Right ventricle myocardium superior (tissue), 1 donor: ENCODE measurements around the gene FADS1. TPM values are rescaled to one million over a fixed set of nuclear protein-coding genes. Genes with fewer than 3 reads are reported as not detected.

ENCODE experiments used
- ATAC-seq: fragments of 200-7000 bp; cut with Tn5 transposase; one replicate; pipeline ENCODE4 v1.9.1; 2020; ENCODE audit warnings: mild to moderate bottlenecking; ENCODE audit not compliant: poor library complexity
- DNase-seq: peaks from one replicate; pipeline ENCODE4 v3.0.0-alpha.2; 2020
- intact Hi-C: fragments of 100-400 bp; cut with DNase I; formaldehyde crosslinking; loops from one replicate; pipeline ENCODE4 v1.11.2; 2022
- total RNA-seq: library from RNA; stranded (reverse); fragmentation: NEBNext Ultra II Directional; extraction: Animal tissue kit (Norgen Biotek cat#: 25700); gene quantifications from one replicate; pipeline ENCODE4 v1.2.1, GENCODE V29; 2021
- donor health status: DM: no; HTN: yes; CAD: no; lungs with severe emphysema.

Gene FADS1
- total RNA-seq, 1 donor from 2014 or later, result 21.3 TPM

DNA sequence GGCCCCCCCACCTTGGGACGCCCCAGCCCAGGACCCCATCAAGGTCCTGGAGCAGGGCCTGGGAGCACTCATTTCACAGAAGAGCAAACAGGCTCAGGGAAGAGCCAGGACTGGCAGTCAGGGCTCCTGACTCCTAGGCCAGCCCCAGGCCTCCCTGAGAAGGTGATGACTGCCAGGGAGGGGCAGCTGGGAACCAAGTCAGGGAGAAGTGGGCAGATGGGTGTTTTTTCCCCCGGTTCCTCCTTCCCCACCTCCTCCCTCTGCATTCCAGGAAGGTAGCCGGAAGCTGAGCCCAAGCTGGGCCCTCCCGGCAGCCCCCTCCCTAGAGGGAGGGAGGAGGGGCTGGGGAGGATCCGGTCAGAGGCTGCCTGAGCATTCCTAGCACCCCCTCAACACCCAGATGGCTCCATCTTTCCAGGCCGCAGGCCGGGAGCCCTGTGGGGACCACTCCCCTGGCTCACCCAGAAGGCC is 44.8 kb downstream of the FADS1 start:
- no peak for ATAC-seq
- no peak for DNase-seq

DNA sequence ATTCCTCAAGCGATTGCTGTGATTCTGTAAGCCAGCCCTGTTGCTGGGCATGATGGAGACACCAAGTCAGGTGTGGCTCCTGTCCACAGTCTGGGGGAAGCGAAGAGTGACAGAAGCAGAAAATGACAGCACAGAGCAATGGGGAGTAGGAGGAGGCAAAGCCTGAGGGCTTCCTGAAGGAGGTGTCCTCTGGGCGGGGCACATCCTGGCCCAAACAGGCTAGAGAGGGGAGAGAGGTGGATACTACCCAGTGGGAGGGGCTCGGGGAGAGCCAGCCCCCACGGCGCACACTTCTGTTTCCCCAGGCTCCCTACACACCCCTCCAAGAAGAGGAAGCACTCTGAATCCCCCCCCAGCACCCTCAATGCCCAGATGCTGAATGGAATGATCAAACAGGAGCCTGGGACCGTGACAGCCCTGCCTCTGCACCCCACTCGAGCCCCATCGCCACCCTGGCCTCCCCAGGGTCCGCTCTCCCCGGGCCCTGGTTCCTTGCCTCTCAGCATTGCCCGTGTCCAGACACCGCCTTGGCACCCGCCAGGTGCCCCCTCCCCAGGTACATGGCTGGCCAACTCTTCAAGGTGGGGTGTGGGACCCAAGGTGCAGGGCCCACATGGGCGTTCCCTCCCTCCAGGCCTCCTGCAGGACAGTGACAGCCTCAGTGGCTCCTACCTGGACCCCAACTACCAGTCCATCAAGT is 45.5 kb downstream of the FADS1 start:
- intact Hi-C loops, result no loop called here
- ATAC-seq, result no peak

More for the DNA sequence above, 44.8 kb downstream of the FADS1 start:
- intact Hi-C loops, result no loop called here

DNA sequence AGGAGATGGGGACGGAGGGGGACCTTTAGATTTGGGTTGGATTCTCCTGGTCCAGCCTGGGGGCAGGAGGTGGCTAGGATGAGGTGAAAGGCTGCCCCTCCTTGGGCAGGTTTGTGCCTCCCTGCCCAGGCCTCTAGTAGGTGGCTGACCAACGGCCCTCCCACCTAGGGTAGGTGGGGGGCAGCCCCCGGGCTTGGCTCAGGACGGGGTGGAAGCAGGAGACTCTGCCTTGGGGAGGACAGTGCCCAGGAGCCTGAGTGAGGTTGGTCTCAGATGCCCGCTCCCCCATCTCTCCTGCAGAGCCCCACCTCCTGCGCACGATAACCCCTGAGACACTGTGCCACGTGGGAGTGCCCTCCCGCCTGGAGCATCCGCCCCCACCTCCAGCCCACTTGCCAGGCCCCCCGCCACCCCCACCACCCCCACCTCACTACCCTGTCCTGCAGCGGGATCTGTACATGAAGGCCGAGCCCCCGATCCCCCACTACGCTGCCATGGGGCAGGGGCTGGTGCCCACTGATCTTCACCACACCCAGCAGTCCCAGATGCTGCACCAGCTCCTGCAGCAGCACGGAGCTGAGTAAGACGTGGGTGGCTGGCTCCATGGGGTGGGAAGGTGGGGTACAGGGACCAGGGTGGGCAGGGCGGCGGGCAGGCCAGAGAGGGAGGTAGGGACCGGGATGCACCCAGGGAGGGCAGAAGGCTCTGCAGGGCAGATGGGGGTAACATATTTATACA is 46.7 kb downstream of the FADS1 start:
- DNase-seq (no peak), ATAC-seq (no peak)
- intact Hi-C loops, result no loop called here

More for the DNA sequence above, 45.5 kb downstream of the FADS1 start:
- no peak for DNase-seq

DNA sequence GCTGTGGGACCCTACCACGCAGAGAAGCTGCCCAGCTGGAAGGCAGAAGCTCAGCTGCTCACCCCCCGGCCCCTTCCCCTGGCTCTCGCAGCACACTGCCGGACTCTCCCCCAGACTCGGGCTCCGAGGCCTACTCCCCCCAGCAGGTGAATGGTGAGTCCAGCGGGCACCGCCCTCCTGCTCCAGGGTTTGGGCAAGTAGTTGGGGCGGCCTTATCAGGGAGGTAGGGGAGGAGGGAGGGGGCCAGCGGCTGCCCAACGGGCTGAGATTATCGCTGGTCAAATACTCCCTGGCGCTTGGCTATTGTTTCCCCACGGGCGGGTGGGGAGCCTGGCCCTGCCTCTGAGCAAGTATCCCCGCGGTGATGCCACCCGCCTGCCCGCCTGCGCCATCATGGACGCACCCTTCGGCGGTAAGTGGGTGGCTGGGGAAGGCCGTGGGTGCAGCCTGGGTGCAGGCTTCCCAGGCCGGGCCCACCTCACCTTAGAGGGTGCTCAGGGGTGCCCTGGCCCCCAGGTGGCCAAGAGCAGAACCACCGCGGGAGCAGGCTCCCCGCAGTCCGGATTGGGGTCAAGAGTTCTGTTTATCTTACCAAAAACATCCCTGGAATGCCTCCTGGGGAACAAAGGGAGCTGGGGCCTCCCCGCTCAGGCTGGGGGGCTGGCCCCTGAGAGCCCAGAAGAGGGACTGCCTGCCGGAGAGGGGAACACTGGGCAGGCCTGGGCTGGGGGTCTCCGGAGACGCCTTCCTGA is 47.5 kb downstream of the FADS1 start:
- intact Hi-C loops, result no loop called here
- ATAC-seq, result no peak
- DNase-seq, result no peak

DNA sequence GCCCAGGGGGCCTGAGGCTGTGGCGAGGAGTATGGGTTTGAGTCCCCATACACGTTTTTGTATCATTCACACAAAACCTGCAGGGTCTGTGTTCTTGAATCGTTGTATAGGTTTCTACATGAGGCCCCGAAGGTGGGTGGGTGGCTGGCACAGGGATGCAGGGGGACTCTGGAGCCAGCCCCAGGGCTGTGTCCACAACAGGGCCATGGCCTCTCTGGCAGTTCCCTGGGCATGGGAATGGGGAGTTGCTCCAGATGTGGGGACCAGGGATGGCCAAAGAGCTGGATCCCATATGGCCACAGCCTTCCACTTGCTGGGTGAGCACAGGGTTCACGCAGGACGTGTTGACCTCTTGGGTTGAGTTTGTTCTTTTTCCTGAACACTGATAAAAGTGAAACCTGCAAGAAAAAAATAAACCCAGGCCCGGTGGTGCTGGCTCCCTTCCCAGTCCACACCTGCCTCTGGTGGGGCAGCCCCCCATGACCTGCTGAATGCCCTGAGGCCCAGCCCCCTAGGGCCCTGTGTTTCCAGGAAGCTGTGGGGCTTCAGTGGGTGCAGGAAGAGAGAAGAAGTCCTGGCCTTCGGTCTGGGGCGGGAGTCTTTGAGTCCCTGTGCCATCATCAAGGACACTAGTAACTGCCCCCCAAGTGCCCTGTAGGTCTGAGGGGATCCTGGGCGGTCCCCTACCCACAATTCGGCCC is 48.3 kb downstream of the FADS1 start:
- ATAC-seq (no peak), DNase-seq (no peak)
- intact Hi-C loops, result no loop called here

DNA sequence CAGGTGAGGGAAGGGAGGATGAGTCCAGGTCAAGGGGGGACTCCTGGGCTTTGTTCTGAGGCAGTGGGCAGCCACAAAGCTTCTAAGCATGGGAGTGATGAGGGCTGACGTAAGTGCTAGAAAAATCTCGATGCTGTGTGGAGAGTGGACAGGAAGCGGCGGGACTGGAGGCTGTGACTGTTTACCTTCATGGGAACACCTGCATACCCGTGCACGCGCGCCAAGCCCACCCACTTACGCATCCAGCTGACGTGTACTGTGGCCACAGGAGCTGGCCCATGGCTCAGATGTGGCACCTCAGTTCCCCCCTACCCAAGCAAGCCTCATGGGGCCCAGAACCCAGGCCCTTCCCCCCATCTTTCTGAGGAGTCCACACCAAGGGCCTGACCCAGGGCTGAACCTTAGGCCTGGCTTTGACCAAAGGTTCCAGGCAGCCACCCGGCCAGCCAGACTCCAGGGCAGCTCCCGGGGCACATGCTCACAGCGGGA is 50.4 kb downstream of the FADS1 start:
- no peak for ATAC-seq
- no peak for DNase-seq
- intact Hi-C loops, result no loop called here

DNA sequence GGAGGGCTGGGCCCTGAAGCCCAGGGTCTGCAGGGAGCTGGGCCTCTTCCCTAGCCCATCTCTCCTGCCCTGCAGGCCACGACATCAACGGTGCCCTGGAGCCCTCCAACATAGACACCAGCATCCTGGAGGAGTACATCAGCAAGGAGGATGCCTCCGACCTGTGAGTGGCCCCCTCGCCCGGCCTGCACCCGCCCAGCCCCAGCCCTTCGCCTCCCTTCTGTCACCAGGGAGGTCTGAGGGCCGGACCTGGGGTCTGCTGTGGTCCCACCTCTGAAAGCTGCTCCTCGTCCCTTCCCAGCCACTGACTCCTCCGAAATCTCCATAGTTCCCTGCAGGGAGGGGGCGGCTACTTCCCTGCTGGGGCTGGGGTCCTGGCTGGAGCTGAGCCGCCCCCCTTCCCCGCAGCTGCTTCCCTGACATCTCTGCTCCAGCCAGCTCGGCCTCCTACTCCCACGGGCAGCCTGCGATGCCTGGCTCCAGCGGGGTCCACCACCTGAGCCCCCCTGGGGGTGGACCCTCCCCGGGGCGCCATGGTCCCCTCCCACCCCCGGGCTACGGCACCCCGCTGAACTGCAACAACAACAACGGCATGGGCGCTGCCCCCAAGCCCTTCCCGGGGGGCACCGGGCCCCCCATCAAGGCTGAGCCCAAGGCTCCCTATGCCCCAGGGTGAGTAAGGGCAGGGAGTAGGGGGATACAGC is 51.1 kb downstream of the FADS1 start:
- no peak for DNase-seq
- ATAC-seq, result no peak
- intact Hi-C loops, result no loop called here

DNA sequence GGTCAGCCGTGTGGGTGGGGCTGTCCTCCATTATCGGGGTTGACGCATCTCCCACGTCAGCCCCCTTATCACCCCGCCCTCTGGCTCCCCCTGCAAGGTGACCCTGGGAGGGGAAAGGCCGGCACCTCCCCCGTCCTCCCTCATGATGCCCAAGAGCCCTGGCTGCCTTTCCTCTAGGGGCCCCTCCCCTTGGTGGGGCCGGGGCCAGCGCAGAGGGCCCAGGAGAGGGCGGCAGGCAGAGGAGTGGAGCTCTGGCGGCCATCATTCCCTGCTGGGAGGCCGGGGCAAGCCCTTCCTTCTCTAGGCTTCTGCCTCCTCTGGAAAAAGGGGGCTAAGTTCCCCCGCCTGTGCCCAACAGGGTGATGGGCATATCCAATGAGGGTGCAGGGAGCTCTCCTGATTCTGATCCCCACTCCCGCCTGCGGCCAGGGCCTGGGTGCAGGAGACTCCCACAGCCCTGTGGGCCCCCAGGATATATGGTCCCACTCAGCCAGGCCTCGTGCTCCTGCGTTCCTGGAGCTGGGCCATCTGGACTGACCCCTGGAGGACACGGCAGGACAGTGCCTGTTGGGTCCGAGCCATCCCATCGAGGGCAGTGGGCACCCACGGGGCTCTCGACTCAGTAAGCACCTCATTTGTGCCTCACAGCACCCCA is 52.1 kb downstream of the FADS1 start:
- ATAC-seq (no peak), DNase-seq (no peak)
- intact Hi-C loops, result no loop called here

DNA sequence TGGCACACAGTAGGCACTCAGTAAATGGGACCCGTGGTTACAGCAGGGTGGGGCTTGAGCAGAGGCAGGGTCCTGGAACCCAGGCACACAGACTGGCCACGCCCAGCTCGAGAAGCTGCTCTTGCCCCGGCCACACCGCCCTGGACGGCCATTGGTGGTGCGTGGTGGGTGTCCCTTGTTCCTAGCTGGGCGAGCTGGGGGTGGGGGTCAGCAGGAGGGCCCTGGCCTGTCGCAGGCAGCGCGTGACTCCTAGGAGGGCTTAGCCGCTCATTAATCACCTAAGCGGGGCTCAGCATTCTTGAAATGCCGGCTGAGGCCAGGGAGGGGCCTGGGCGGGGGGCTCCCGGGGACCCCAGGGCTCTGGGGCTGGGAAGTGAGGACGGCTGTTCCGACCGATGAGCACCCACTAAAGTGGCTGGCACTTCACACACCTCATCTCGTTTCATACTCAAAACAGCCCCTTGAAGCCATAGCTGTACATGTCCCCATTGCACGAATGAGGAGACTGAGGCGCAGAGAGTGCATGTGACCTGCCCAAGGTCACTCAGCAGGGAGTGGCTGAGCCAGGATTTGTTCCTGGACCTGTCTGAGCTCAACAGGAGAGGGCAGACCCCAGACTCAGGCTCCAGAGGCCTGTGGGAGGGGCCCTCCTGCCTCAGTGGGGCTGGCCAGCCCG is 52.7 kb downstream of the FADS1 start:
- DNase-seq (no peak), ATAC-seq (no peak)
- intact Hi-C loops, result no loop called here

DNA sequence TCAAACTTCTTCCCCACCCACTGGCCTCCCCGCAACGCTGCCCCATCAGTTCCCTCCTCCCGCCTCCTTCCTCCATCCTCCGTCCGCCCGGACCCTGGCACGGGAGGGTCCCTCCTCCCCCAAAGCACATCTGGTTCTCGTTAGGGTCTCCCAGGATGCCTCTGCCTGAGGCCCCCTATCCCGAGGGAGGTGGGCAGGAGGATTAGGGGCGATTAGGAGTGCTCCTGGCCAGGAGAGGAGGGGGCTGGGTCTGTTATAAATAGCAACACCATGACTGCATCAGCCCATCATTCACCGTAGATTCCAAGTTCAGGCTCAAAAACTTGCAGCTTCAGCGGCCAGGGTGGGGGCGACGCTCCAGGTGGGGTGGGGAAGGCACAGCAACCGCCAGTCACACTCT is 54.0 kb downstream of the FADS1 start:
- DNase-seq (no peak), ATAC-seq (no peak)
- intact Hi-C loops, result no loop called here

DNA sequence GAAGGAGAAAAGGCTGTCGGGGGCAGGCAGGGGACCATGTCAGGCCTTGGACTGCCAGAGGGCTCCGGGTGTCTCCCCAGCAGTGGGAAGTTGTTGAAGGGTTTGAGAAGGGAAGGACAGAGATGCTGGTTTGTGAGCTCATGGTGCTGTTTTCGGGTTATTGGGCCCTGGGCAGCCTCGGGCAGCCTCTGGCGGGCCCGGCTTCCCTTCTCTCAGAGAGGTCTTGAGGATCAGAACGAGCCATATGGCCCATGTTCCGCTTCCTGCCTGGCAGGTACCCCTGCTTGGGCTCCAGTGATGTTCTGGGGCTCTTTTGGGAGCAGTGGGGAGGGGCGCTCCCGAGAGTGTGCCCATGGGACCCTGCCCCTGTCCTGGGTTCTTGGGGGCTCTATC is 54.6 kb downstream of the FADS1 start:
- ATAC-seq (no peak), DNase-seq (no peak)
- intact Hi-C loops, result no loop called here

DNA sequence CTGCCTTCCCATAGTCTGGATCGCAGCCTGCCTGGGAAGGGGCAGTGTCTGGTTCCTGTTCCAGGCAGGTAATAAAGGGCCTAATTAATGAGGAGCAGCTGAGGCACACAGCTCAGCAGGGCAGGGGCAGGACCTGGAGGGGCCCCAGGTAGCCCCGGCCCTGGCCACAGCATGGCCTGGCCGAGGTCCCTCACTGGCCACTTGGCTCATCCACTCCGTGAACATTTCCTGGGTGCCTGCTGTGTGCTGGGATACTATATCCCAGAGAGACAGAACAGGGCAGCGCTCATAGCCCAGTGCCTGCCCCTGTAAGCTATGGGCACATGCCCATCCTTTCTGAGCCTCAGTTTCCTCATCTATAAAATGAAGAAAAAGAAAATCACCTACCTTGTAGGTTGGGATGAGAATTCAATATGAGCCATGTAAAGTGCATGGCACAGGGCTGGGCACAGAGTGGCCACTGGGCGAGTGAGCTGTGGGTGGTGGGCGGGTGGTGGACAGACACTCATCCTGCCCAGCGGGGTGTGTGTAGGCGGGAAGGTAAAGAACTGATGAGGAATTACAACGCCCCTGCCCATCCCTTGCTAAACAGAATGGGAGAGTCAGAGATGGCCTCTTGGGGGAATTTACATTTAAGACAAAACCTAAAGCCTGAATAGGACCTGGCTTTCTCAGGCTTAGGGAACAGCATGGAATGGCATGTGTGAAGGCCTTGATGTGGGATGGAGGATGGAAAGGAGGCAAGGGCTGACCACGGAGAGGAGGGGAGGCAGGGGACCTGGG is 55.2 kb downstream of the FADS1 start:
- ATAC-seq (no peak), DNase-seq (no peak)
- intact Hi-C loops, result no loop called here

DNA sequence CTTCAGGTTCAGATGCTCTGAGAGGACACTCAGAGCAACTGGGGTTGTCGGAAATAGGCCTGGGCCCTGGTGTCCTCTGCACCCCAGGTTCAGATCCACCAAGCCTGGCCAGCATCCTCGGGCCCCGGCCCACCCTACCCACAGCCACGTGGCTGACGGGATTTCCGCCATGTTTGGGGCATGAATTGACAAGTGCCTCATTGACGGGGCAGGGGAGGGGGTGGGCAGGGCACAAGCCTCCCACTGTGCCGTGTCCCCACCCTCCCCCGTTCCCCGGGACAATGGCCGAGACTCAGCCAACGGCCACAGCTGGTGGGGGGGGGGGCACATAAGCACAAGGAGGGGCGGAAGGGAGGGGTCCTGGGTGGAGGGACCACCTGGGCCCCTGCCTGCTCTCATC is 55.9 kb downstream of the FADS1 start:
- intact Hi-C loops, result no loop called here
- no peak for DNase-seq
- ATAC-seq, result no peak

DNA sequence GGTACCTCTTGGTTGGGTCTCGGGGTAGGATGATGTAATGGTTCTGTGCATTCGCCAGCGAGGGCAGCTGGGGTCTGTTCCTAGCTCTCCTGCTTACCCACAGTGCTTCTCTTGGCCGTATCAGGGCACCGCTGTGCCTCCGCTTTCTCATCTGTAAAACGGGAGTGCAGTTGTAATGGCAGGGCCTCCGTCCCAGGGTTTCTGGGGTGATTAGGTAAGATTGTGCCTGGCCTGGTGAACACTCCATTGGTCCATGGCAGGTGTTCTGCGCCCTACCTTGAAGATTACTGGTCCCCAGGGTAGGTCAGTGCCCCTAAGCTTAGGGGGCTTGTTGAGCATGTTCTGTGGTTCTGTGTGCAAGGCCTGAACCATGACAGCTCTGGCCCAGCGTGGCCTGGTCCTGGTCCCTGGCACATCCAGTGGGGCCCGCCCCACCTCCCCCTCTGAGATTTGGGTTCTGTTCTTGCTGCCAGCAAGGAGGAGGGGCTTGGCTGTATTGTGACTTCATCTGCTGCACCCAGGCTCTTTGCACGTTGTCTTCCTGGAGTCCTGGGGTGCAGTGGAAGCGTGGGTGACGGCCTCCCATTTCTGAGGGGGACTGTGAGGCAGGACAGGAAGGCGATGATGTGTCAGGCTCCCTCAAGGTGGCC is 59.5 kb downstream of the FADS1 start:
- intact Hi-C loops, result no loop called here
- DNase-seq (no peak), ATAC-seq (no peak)

DNA sequence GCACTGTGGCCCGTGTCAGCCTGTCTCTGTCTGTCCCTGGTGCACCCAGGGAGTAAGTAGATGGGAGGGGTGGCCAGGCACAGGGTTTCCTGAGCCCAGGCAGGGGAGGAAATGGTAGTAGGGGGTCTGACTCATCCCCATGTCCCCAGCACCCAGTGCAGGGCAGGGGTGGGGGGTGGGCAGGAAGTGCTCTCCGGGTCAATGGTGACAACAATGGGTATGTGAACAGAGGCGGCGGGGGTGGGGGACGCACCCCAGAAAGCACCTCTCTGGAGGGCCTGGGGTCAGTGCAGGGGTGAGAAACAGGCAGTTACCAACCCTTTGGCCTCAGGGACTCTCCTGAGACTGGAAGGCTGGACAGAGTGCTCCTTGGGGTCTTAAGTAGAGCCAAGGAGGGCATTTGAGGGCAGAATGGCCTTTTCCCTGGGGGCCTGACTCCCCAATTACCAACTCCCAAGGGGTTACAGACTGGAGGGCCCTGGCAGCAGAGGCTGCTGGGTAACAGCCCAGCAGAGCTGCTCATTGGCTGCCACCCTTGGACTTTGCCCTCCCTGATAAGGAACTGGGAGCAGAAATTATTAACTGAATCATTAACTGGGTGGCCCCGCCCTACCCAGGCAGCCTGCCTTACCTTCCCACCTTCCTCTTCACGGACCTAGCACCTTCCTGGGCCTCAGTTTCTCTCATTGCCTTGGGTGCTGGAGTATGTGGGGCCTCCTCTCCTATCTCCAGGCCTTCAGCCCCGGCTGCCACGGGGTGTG is 60.2 kb downstream of the FADS1 start:
- ATAC-seq (no peak), DNase-seq (no peak)
- intact Hi-C loops, result no loop called here

DNA sequence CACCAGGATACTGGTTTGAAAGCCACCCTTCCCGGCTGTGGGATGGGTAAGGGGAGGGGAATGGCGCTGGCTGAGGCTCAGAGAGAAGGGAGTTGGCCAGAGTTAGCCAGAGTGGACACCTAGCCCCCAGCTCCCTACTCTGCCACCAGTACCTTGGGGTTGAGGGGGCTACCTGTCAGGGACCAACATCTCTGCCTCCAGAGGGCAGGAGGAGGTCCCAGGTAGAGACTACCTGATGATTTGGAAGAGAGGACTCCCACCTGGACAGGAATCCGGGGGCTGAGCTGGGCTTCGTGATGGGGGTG is 60.7 kb downstream of the FADS1 start:
- intact Hi-C loops, result no loop called here
- ATAC-seq, result no peak

More for the DNA sequence above, 60.7 kb downstream of the FADS1 start:
- no peak for DNase-seq
